ENCODE data around the gene CTNND2. TPM values are rescaled to one million over a fixed set of nuclear protein-coding genes. Genes with fewer than 3 reads are reported as not detected.

CTNND2 gene
- total and polyA plus RNA-seq, 2 donors (not counting 1 experiment from before 2014, with no cell fraction given) = not detected

GRCh38 chr5:11422342-11422741 is 481.9 kb downstream of the CTNND2 start:
- no peaks in the 10 kb centered on the region for H3K27me3 ChIP-seq (replicated peaks in 1 of 4; ENCODE audit: control extremely low read depth in 1 of 4, control insufficient read depth in 3 of 4, insufficient read depth in 4 of 4, low read length in 3 of 4)
- H3K9me3 ChIP-seq (ENCODE audit: control extremely low read depth in 1 of 3, control insufficient read depth in 2 of 3, insufficient read depth in 1 of 3, low read length in 2 of 3) = peaks cover 0 to 4% (median 0%) of the 10 kb centered on the region in 3 donors
- no peak overlapping the region for H3K4me3 ChIP-seq (ENCODE audit: control extremely low read depth in 1 of 5, extremely low read depth in 1 of 5, insufficient read depth in 1 of 5, low read depth in 2 of 5, low read length in 4 of 5)
- Mint-ChIP-seq H3K4me3 (no peak overlapping the region), H3K4me1 (no peaks in the 10 kb centered on the region), H3K9me3 (ENCODE audit: insufficient read depth) (peaks cover 7% of the 10 kb centered on the region), H3K27me3 (no peaks in the 10 kb centered on the region), H3K27ac (no peak overlapping the region)
- POLR2A ChIA-PET = no interaction called here
- H4K20me1 ChIP-seq (ENCODE audit: control insufficient read depth, insufficient read depth, low read length, poor library complexity, severe bottlenecking) = no peaks in the 10 kb centered on the region
- no peaks in the 10 kb centered on the region for H3K4me1 ChIP-seq (ENCODE audit: control insufficient read depth in 2 of 2, insufficient read depth in 2 of 2, low read length in 2 of 2)
- TF ChIP-seq EZH2 (IDR thresholded peaks at IDR 0.05; ENCODE audit: borderline replicate concordance, insufficient read depth, low read depth, low read length, poor library complexity, severe bottlenecking) (no peak), CTCF (IDR thresholded peaks at IDR 0.05) (no peak)
- H3K27ac ChIP-seq (ENCODE audit: low read length in 2 of 2) = no peak overlapping the region
- H2AFZ ChIP-seq (ENCODE audit: insufficient read depth, low read depth, low read length, poor library complexity, severe bottlenecking) = no peak overlapping the region
- H3K4me2 ChIP-seq (replicated peaks; ENCODE audit: low read depth, low read length, poor library complexity, severe bottlenecking) = no peak overlapping the region
- no peaks in the 10 kb centered on the region for H3K79me2 ChIP-seq (ENCODE audit: control insufficient read depth, insufficient read depth, low read length)
- ATAC-seq (ENCODE audit: low read depth) (no peak), DNase-seq (no peak)
- CTCF ChIA-PET = no interaction called here
- 90% methylated on average over 3 of the region's 6 CpGs for whole genome bisulfite sequencing (ENCODE audit: insufficient coverage)
- no peak overlapping the region for H3K9ac ChIP-seq (ENCODE audit: low read length)
- intact Hi-C loops (cut with micrococcal nuclease) = no loop called here
- H3K36me3 ChIP-seq (replicated peaks in 1 of 2; ENCODE audit: control extremely low read depth in 1 of 2, control insufficient read depth in 1 of 2, extremely low read depth in 1 of 2, insufficient read depth in 2 of 2, low read length in 1 of 2) = no peaks in the 10 kb centered on the region

GRCh38 chr5:11420969-11421368 is 483.3 kb downstream of the CTNND2 start:
- TF ChIP-seq CTCF (IDR thresholded peaks at IDR 0.05) = no peak
- intact Hi-C loops (cut with micrococcal nuclease) = no loop called here
- WGBS (ENCODE audit: insufficient coverage) = 92% methylated on average over 2 of the region's 2 CpGs
- H3K27ac Mint-ChIP-seq = no peak overlapping the region
- no peak overlapping the region for H3K4me3 ChIP-seq (ENCODE audit: control extremely low read depth in 1 of 5, extremely low read depth in 1 of 5, insufficient read depth in 1 of 5, low read depth in 2 of 5, low read length in 4 of 5)
- ChIA-PET POLR2A (no interaction called here), CTCF (no interaction called here)
- DNase-seq (no peak), ATAC-seq (ENCODE audit: low read depth) (no peak)
- no peaks in the 10 kb centered on the region for H3K27me3 Mint-ChIP-seq
- no peak overlapping the region for H3K27ac ChIP-seq (ENCODE audit: low read length in 2 of 2)
- H3K9me3 ChIP-seq (ENCODE audit: control extremely low read depth in 1 of 3, control insufficient read depth in 2 of 3, insufficient read depth in 1 of 3, low read length in 2 of 3) = peaks cover 0 to 4% (median 0%) of the 10 kb centered on the region in 3 donors
- no peak overlapping the region for H2AFZ ChIP-seq (ENCODE audit: insufficient read depth, low read depth, low read length, poor library complexity, severe bottlenecking)
- no peaks in the 10 kb centered on the region for H4K20me1 ChIP-seq (ENCODE audit: control insufficient read depth, insufficient read depth, low read length, poor library complexity, severe bottlenecking)
- H3K4me1 ChIP-seq (ENCODE audit: control insufficient read depth in 2 of 2, insufficient read depth in 2 of 2, low read length in 2 of 2) = no peaks in the 10 kb centered on the region
- H3K36me3 ChIP-seq (replicated peaks in 1 of 2; ENCODE audit: control extremely low read depth in 1 of 2, control insufficient read depth in 1 of 2, extremely low read depth in 1 of 2, insufficient read depth in 2 of 2, low read length in 1 of 2) = no peaks in the 10 kb centered on the region
- H3K9me3 Mint-ChIP-seq (ENCODE audit: insufficient read depth) = peaks cover 7% of the 10 kb centered on the region
- H3K4me2 ChIP-seq (replicated peaks; ENCODE audit: low read depth, low read length, poor library complexity, severe bottlenecking) = no peak overlapping the region
- no peaks in the 10 kb centered on the region for H3K27me3 ChIP-seq (replicated peaks in 1 of 4; ENCODE audit: control extremely low read depth in 1 of 4, control insufficient read depth in 3 of 4, insufficient read depth in 4 of 4, low read length in 3 of 4)
- H3K9ac ChIP-seq (ENCODE audit: low read length) = no peak overlapping the region
- H3K4me1 Mint-ChIP-seq = no peaks in the 10 kb centered on the region
- no peak overlapping the region for H3K4me3 Mint-ChIP-seq
- H3K79me2 ChIP-seq (ENCODE audit: control insufficient read depth, insufficient read depth, low read length) = no peaks in the 10 kb centered on the region
